GM23338 (cell line): ENCODE data around the gene BMF. TPM values are rescaled to one million over a fixed set of nuclear protein-coding genes. Genes with fewer than 3 reads are reported as not detected.

Source experiments
- ATAC-seq: fragments of 200-7000 bp; cut with Tn5 transposase; 3 replicates; pipeline ENCODE4 v1.9.1; 2020
- DNase-seq: peaks from one replicate; pipeline ENCODE4 v3.0.0-alpha.2; 2015; ENCODE audit warnings: low spot score
- H2AFZ ChIP-seq: fragments of 200-600 bp; sonication (generic); 2 replicates; pipeline ENCODE4 v1.8.0; 2016; ENCODE audit warnings: antibody characterized with exemption, mild to moderate bottlenecking, moderate library complexity
- H3F3A ChIP-seq: fragments of 200-600 bp; sonication (generic); replicated peaks from 2 replicates; pipeline ENCODE4 v1.8.0; 2017; ENCODE audit warnings: antibody characterized with exemption, mixed run types, low read depth
- H3K27ac ChIP-seq: fragments of 200-600 bp; sonication (generic); 2 replicates; pipeline ENCODE4 v1.6.1; 2016; ENCODE audit warnings: low read depth
- H3K27me3 ChIP-seq: fragments of 200-600 bp; sonication (generic); 2 replicates; pipeline ENCODE4 v1.8.0; 2016; ENCODE audit warnings: mild to moderate bottlenecking, mixed run types, moderate library complexity; ENCODE audit not compliant: insufficient read depth
- H3K36me3 ChIP-seq: fragments of 200-600 bp; sonication (generic); 2 replicates; pipeline ENCODE4 v1.8.0; 2016; ENCODE audit warnings: mild to moderate bottlenecking; ENCODE audit not compliant: insufficient read depth
- H3K4me1 ChIP-seq: fragments of 200-600 bp; sonication (generic); 2 replicates; pipeline ENCODE4 v1.8.0; 2016; ENCODE audit warnings: mild to moderate bottlenecking, moderate library complexity; ENCODE audit not compliant: insufficient read depth
- H3K4me2 ChIP-seq: fragments of 200-600 bp; sonication (generic); 2 replicates; pipeline ENCODE4 v1.7.1; 2017; ENCODE audit warnings: mixed run types
- H3K4me3 ChIP-seq: fragments of 200-600 bp; sonication (generic); 2 replicates; pipeline ENCODE4 v1.6.1; 2016; ENCODE audit warnings: mixed run types
- H3K79me2 ChIP-seq: fragments of 200-600 bp; sonication (generic); replicated peaks from 2 replicates; pipeline ENCODE4 v1.8.0; 2017; ENCODE audit warnings: mild to moderate bottlenecking; ENCODE audit not compliant: insufficient read depth
- H3K9me2 ChIP-seq: fragments of 200-600 bp; sonication (generic); 2 replicates; pipeline ENCODE4 v1.8.0; 2017; ENCODE audit not compliant: insufficient read depth
- H4K20me1 ChIP-seq: fragments of 200-600 bp; sonication (generic); replicated peaks from 2 replicates; pipeline ENCODE4 v1.8.0; 2017; ENCODE audit warnings: mild to moderate bottlenecking; ENCODE audit not compliant: insufficient read depth
- H3K27ac Mint-ChIP-seq: 2 replicates; pipeline ENCODE4 v1.8.0; 2020; ENCODE audit warnings: inconsistent platforms, mild to moderate bottlenecking, moderate library complexity, mixed read lengths
- H3K27me3 Mint-ChIP-seq: 3 replicates; pipeline ENCODE4 v1.8.0; 2022; ENCODE audit warnings: low read depth, mild to moderate bottlenecking, moderate library complexity, mixed read lengths, inconsistent platforms; ENCODE audit not compliant: insufficient read depth, poor library complexity
- H3K36me3 Mint-ChIP-seq: 3 replicates; pipeline ENCODE4 v1.8.0; 2021; ENCODE audit warnings: low read depth, mild to moderate bottlenecking, inconsistent platforms, moderate library complexity, mixed read lengths
- H3K4me1 Mint-ChIP-seq: 3 replicates; pipeline ENCODE4 v1.8.0; 2020; ENCODE audit warnings: mild to moderate bottlenecking, inconsistent platforms, mixed read lengths
- H3K4me3 Mint-ChIP-seq: 3 replicates; pipeline ENCODE4 v1.8.0; 2021; ENCODE audit warnings: moderate library complexity, mild to moderate bottlenecking, inconsistent platforms, mixed read lengths
- H3K9me3 Mint-ChIP-seq: 3 replicates; pipeline ENCODE4 v1.8.0; 2020; ENCODE audit warnings: moderate library complexity, mild to moderate bottlenecking, inconsistent platforms, mixed read lengths
- EZH2phosphoT487 ChIP-seq: fragments of 200-600 bp; sonication (generic); IDR thresholded peaks from one replicate; pipeline ENCODE4 v1.8.1; 2018; ENCODE audit warnings: antibody characterized with exemption; ENCODE audit not compliant: unreplicated experiment
- NANOG ChIP-seq: IDR thresholded peaks from 2 replicates; pipeline ENCODE4 v1.6.1; 2016; ENCODE audit warnings: antibody characterized with exemption, borderline replicate concordance
- ZNF331 ChIP-seq: fragments of 250-450 bp; sonication (Bioruptor Pico); IDR thresholded peaks from 2 replicates; pipeline ENCODE4 v1.5.0; 2020; ENCODE audit warnings: low read depth, mild to moderate bottlenecking, moderate library complexity
- polyA plus RNA-seq: library from polyadenylated mRNA; unstranded; fragments of >200 nt; fragmentation: Nextera tagmentation; extraction: Ambion mirVana; gene quantifications from 2 replicates; pipeline ENCODE4 v1.2.1, GENCODE V29; 2016
- total RNA-seq: library from RNA; depleted of rRNA; stranded (reverse); fragments of >200 nt; shearing (Covaris generic); gene quantifications from 2 replicates; pipeline ENCODE4 v1.2.3, GENCODE V29; 2014
- TF ChIP-seq, protein P1 (sequence below): fragments of 250-450 bp; sonication (Bioruptor Pico); IDR thresholded peaks from 2 replicates; pipeline ENCODE4 v1.5.0; 2020; ENCODE audit warnings: mild to moderate bottlenecking, moderate library complexity
- TF ChIP-seq, protein P2 (sequence below): IDR thresholded peaks from 2 replicates; pipeline ENCODE4 v1.6.1; 2016; ENCODE audit warnings: antibody characterized with exemption

The BMF gene
- total and polyA plus RNA-seq, 2 experiments from 2014 or later = 2.0 to 20.3 TPM

DNA sequence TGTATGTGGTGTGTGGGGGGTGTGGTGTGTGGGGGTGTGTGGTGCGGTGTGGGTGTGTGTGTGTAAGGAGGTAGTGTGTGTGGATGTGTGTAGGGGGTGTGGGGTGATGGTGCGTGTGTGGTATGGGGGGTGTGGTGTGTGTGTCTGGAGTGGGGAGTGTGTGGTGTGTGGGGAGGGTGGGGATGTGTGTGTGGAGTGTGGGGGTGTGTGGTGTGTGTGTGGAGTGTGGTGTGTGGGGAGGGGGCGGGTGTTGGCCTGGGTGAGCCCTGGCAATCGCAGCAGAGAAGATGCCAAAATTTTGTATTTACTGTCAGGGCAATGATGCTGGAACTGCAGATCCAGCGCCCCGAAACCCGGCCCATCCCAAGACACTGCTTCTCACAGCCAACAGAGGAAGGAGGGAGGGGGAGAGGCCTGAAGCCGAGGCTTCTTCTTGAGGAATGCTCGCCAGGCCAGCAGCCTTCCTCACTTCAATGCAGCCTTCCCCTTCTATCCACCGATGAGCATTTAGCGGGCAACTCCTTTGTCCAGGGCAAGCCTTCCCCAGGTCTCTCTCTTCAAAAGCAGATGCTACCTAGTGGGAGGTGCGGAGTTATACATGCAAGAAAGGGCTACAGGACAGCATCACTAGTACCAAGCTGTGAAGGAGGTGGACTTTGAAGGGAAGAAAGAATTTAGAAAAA is 57.8 kb downstream of the BMF start:
- DNase-seq (peak; percentile 90), ATAC-seq (peak; percentile 76)
- no peaks in the 10 kb centered on the region for H3K27me3 ChIP-seq
- no peaks in the 10 kb centered on the region; the same call in 2 of the 3 replicates for H3K36me3 Mint-ChIP-seq
- no peaks in the 10 kb centered on the region for H3K36me3 ChIP-seq
- no peak overlapping the region for H2AFZ ChIP-seq
- no peak for TF ChIP-seq EZH2phosphoT487
- TF ChIP-seq, protein P1, sequence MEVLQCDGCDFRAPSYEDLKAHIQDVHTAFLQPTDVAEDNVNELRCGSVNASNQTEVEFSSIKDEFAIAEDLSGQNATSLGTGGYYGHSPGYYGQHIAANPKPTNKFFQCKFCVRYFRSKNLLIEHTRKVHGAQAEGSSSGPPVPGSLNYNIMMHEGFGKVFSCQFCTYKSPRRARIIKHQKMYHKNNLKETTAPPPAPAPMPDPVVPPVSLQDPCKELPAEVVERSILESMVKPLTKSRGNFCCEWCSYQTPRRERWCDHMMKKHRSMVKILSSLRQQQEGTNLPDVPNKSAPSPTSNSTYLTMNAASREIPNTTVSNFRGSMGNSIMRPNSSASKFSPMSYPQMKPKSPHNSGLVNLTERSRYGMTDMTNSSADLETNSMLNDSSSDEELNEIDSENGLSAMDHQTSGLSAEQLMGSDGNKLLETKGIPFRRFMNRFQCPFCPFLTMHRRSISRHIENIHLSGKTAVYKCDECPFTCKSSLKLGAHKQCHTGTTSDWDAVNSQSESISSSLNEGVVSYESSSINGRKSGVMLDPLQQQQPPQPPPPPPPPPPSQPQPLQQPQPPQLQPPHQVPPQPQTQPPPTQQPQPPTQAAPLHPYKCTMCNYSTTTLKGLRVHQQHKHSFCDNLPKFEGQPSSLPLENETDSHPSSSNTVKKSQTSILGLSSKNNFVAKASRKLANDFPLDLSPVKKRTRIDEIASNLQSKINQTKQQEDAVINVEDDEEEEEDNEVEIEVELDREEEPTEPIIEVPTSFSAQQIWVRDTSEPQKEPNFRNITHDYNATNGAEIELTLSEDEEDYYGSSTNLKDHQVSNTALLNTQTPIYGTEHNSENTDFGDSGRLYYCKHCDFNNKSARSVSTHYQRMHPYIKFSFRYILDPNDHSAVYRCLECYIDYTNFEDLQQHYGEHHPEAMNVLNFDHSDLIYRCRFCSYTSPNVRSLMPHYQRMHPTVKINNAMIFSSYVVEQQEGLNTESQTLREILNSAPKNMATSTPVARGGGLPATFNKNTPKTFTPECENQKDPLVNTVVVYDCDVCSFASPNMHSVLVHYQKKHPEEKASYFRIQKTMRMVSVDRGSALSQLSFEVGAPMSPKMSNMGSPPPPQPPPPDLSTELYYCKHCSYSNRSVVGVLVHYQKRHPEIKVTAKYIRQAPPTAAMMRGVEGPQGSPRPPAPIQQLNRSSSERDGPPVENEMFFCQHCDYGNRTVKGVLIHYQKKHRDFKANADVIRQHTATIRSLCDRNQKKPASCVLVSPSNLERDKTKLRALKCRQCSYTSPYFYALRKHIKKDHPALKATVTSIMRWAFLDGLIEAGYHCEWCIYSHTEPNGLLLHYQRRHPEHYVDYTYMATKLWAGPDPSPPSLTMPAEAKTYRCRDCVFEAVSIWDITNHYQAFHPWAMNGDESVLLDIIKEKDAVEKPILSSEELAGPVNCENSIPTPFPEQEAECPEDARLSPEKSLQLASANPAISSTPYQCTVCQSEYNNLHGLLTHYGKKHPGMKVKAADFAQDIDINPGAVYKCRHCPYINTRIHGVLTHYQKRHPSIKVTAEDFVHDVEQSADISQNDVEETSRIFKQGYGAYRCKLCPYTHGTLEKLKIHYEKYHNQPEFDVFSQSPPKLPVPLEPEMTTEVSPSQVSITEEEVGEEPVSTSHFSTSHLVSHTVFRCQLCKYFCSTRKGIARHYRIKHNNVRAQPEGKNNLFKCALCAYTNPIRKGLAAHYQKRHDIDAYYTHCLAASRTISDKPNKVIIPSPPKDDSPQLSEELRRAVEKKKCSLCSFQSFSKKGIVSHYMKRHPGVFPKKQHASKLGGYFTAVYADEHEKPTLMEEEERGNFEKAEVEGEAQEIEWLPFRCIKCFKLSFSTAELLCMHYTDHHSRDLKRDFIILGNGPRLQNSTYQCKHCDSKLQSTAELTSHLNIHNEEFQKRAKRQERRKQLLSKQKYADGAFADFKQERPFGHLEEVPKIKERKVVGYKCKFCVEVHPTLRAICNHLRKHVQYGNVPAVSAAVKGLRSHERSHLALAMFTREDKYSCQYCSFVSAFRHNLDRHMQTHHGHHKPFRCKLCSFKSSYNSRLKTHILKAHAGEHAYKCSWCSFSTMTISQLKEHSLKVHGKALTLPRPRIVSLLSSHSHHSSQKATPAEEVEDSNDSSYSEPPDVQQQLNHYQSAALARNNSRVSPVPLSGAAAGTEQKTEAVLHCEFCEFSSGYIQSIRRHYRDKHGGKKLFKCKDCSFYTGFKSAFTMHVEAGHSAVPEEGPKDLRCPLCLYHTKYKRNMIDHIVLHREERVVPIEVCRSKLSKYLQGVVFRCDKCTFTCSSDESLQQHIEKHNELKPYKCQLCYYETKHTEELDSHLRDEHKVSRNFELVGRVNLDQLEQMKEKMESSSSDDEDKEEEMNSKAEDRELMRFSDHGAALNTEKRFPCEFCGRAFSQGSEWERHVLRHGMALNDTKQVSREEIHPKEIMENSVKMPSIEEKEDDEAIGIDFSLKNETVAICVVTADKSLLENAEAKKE (CRISPR knock-in tag) = 0 out of 2 replicates have a peak, but pooled peaks have one; percentile 55
- peaks cover 6% of the 10 kb centered on the region for H3K4me1 ChIP-seq
- no peak overlapping the region for H3K27ac ChIP-seq
- no peaks in the 10 kb centered on the region; the same call in 2 of the 3 replicates for H3K9me3 Mint-ChIP-seq
- no peaks in the 10 kb centered on the region for H3K9me2 ChIP-seq
- H3K4me1 Mint-ChIP-seq = peaks cover 44% of the 10 kb centered on the region
- peaks cover 12% of the 10 kb centered on the region for H3K27me3 Mint-ChIP-seq
- no peak overlapping the region for H3K27ac Mint-ChIP-seq
- no peak overlapping the region for H3K4me3 Mint-ChIP-seq
- H4K20me1 ChIP-seq = no peaks in the 10 kb centered on the region
- H3K79me2 ChIP-seq = no peaks in the 10 kb centered on the region
- H3F3A ChIP-seq = 0 out of 2 replicates have a peak, but pooled peaks cover 10% of the 10 kb centered on the region
- H3K4me3 ChIP-seq = no peak overlapping the region
- no peak overlapping the region for H3K4me2 ChIP-seq

DNA sequence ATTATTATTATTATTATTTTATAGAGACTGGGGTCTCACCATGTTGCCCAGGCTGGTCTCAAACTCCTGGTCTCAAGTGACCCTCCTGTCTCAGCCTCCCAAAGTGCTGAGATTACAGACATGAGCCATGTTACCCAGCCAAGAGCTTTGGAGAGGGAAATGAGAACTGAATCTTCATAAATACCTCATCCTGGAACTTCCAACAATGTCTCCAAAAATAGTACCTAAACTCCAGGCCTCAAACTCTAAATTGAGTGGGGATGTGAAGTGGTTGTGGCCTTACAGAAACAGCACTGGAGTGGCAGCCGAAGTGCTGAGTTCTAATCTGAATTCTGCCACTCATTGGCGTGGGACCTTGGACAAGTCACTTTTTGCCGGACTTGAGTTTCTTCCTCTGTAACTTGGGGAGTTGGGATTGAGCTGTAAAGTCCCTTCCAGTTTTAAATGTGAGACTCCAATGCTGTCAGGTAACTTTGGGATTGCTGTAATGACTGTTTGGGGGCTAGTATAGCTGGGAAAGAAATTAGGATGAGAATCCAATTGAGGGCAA is 59.7 kb downstream of the BMF start:
- Mint-ChIP-seq H3K4me1 (peaks cover 56% of the 10 kb centered on the region), H3K9me3 (no peaks in the 10 kb centered on the region; the same call in 2 of the 3 replicates), H3K36me3 (no peaks in the 10 kb centered on the region; the same call in 2 of the 3 replicates), H3K27me3 (peaks cover 12% of the 10 kb centered on the region), H3K4me3 (no peak overlapping the region), H3K27ac (no peak overlapping the region)
- ATAC-seq (no peak), DNase-seq (no peak)
- H3K79me2 ChIP-seq = no peaks in the 10 kb centered on the region
- no peaks in the 10 kb centered on the region for H3K9me2 ChIP-seq
- H3K4me1 ChIP-seq = peaks cover 13% of the 10 kb centered on the region
- no peak overlapping the region for H3K4me3 ChIP-seq
- H3K4me2 ChIP-seq = no peak overlapping the region
- H3F3A ChIP-seq = 0 out of 2 replicates have a peak, but pooled peaks cover 10% of the 10 kb centered on the region
- H4K20me1 ChIP-seq = no peaks in the 10 kb centered on the region
- H3K36me3 ChIP-seq = no peaks in the 10 kb centered on the region
- H3K27me3 ChIP-seq = no peaks in the 10 kb centered on the region
- H2AFZ ChIP-seq = no peak overlapping the region
- no peak overlapping the region for H3K27ac ChIP-seq
- TF ChIP-seq NANOG (no peak), ZNF331 (CRISPR knock-in tag) (no peak)
- TF ChIP-seq, protein P2, sequence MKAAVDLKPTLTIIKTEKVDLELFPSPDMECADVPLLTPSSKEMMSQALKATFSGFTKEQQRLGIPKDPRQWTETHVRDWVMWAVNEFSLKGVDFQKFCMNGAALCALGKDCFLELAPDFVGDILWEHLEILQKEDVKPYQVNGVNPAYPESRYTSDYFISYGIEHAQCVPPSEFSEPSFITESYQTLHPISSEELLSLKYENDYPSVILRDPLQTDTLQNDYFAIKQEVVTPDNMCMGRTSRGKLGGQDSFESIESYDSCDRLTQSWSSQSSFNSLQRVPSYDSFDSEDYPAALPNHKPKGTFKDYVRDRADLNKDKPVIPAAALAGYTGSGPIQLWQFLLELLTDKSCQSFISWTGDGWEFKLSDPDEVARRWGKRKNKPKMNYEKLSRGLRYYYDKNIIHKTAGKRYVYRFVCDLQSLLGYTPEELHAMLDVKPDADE = no peak
